ENCODE results near the gene CD180.
A peak's percentile ranks its signal among the peaks of the same experiment; 100 is the strongest.
"Not testable (repeated sequence)": the region's sequence is repeated elsewhere in the genome, so short reads cannot be mapped to it uniquely, and the experiment has no call there.

CD180 gene

GRCh38 chr5:67189931-67190330, 6.7 kb downstream of the CD180 start:
- H3K9me3 Mint-ChIP-seq = peaks cover 9% of the 10 kb centered on the region
- H3K4me3 Mint-ChIP-seq = no peak overlapping the region
- peaks cover 10% of the 10 kb centered on the region for H3K36me3 Mint-ChIP-seq (ENCODE audit: low read depth)
- H3K4me1 Mint-ChIP-seq (ENCODE audit: low read depth) = peaks cover 48% of the 10 kb centered on the region
- DNase-seq (ENCODE audit: low spot score) = no peak
- H3K27ac Mint-ChIP-seq = no peak overlapping the region
- no peaks in the 10 kb centered on the region for H3K27me3 Mint-ChIP-seq (ENCODE audit: low read depth)

- DNase-seq (ENCODE audit: low spot score) = no peak
- Mint-ChIP-seq H3K4me3 (peak overlapping the region; percentile 22), H3K27ac (peak overlapping the region; percentile 81), H3K27me3 (ENCODE audit: low read depth) (no peaks in the 10 kb centered on the region), H3K36me3 (ENCODE audit: low read depth) (peaks cover 8% of the 10 kb centered on the region), H3K4me1 (ENCODE audit: low read depth) (peaks cover 43% of the 10 kb centered on the region), H3K9me3 (peaks cover 9% of the 10 kb centered on the region)
Observed at GRCh38 chr5:67189079-67189354, 7.6 kb downstream of the CD180 start.

- H3K4me3 Mint-ChIP-seq = peak overlapping the region; percentile 22
- peaks cover 43% of the 10 kb centered on the region for H3K4me1 Mint-ChIP-seq (ENCODE audit: low read depth)
- H3K27ac Mint-ChIP-seq = peak overlapping the region; percentile 81
- no peak for DNase-seq (ENCODE audit: low spot score)
- H3K36me3 Mint-ChIP-seq (ENCODE audit: low read depth) = peaks cover 8% of the 10 kb centered on the region
- H3K27me3 Mint-ChIP-seq (ENCODE audit: low read depth) = no peaks in the 10 kb centered on the region
- H3K9me3 Mint-ChIP-seq = peaks cover 9% of the 10 kb centered on the region
Observed at GRCh38 chr5:67188274-67189078, 8.1 kb downstream of the CD180 start.

- peaks cover 6% of the 10 kb centered on the region for H3K9me3 Mint-ChIP-seq
- H3K27me3 Mint-ChIP-seq (ENCODE audit: low read depth) = no peaks in the 10 kb centered on the region
- peak overlapping the region; percentile 19 for H3K4me3 Mint-ChIP-seq
- peak overlapping the region; percentile 50 for H3K27ac Mint-ChIP-seq
- peaks cover 6% of the 10 kb centered on the region for H3K36me3 Mint-ChIP-seq (ENCODE audit: low read depth)
- no peak for DNase-seq (ENCODE audit: low spot score)
- H3K4me1 Mint-ChIP-seq (ENCODE audit: low read depth) = peaks cover 56% of the 10 kb centered on the region
Observed at GRCh38 chr5:67187006-67187715, 9.4 kb downstream of the CD180 start.

GRCh38 chr5:67183859-67184258, 12.7 kb downstream of the CD180 start:
- Mint-ChIP-seq H3K4me3 (no peak overlapping the region), H3K27me3 (ENCODE audit: low read depth) (no peaks in the 10 kb centered on the region), H3K36me3 (ENCODE audit: low read depth) (peaks cover 12% of the 10 kb centered on the region), H3K9me3 (peaks cover 5% of the 10 kb centered on the region), H3K27ac (no peak overlapping the region), H3K4me1 (ENCODE audit: low read depth) (peaks cover 59% of the 10 kb centered on the region)
- no peak for DNase-seq (ENCODE audit: low spot score)

GRCh38 chr5:67182301-67182790, 14.3 kb downstream of the CD180 start:
- peaks cover 55% of the 10 kb centered on the region for H3K4me1 Mint-ChIP-seq (ENCODE audit: low read depth)

GRCh38 chr5:67181648-67182221, 14.9 kb downstream of the CD180 start:
- Mint-ChIP-seq H3K36me3 (ENCODE audit: low read depth) (peaks cover 28% of the 10 kb centered on the region), H3K4me3 (peak overlapping the region; percentile 59), H3K4me1 (ENCODE audit: low read depth) (peaks cover 53% of the 10 kb centered on the region), H3K9me3 (peaks cover 24% of the 10 kb centered on the region), H3K27ac (peak overlapping the region; percentile 81), H3K27me3 (ENCODE audit: low read depth) (no peaks in the 10 kb centered on the region)
- no peak for DNase-seq (ENCODE audit: low spot score)

More at GRCh38 chr5:67182301-67182790, 14.3 kb downstream of the CD180 start:
- DNase-seq (ENCODE audit: low spot score) = no peak
- H3K27me3 Mint-ChIP-seq (ENCODE audit: low read depth) = no peaks in the 10 kb centered on the region
- H3K36me3 Mint-ChIP-seq (ENCODE audit: low read depth) = peaks cover 22% of the 10 kb centered on the region
- H3K4me3 Mint-ChIP-seq = peak overlapping the region; percentile 53
- H3K27ac Mint-ChIP-seq = peak overlapping the region; percentile 79
- H3K9me3 Mint-ChIP-seq = peaks cover 18% of the 10 kb centered on the region

- peaks cover 43% of the 10 kb centered on the region for H3K9me3 Mint-ChIP-seq
- DNase-seq (ENCODE audit: low spot score) = no peak
- peaks cover 38% of the 10 kb centered on the region for H3K36me3 Mint-ChIP-seq (ENCODE audit: low read depth)
- no peak overlapping the region for H3K4me3 Mint-ChIP-seq
- peaks cover 52% of the 10 kb centered on the region for H3K4me1 Mint-ChIP-seq (ENCODE audit: low read depth)
- no peaks in the 10 kb centered on the region for H3K27me3 Mint-ChIP-seq (ENCODE audit: low read depth)
- no peak overlapping the region for H3K27ac Mint-ChIP-seq
Observed at GRCh38 chr5:67179697-67180361, 16.8 kb downstream of the CD180 start.

- no peaks in the 10 kb centered on the region for H3K27me3 Mint-ChIP-seq (ENCODE audit: low read depth)
- H3K4me1 Mint-ChIP-seq (ENCODE audit: low read depth) = peaks cover 52% of the 10 kb centered on the region
- H3K27ac Mint-ChIP-seq = no peak overlapping the region
- H3K9me3 Mint-ChIP-seq = peaks cover 44% of the 10 kb centered on the region
- no peak for DNase-seq (ENCODE audit: low spot score)
- no peak overlapping the region for H3K4me3 Mint-ChIP-seq
- peaks cover 41% of the 10 kb centered on the region for H3K36me3 Mint-ChIP-seq (ENCODE audit: low read depth)
Observed at GRCh38 chr5:67178966-67179365, 17.6 kb downstream of the CD180 start.

GRCh38 chr5:67178085-67178484, 18.5 kb downstream of the CD180 start:
- peaks cover 44% of the 10 kb centered on the region for H3K9me3 Mint-ChIP-seq
- no peak overlapping the region for H3K27ac Mint-ChIP-seq
- peaks cover 41% of the 10 kb centered on the region for H3K36me3 Mint-ChIP-seq (ENCODE audit: low read depth)

GRCh38 chr5:67176936-67177335, 19.7 kb downstream of the CD180 start:
- peaks cover 37% of the 10 kb centered on the region for H3K4me1 Mint-ChIP-seq (ENCODE audit: low read depth)
- H3K27me3 Mint-ChIP-seq (ENCODE audit: low read depth) = no peaks in the 10 kb centered on the region
- no peak overlapping the region for H3K27ac Mint-ChIP-seq
- H3K4me3 Mint-ChIP-seq = no peak overlapping the region
- H3K9me3 Mint-ChIP-seq = peaks cover 44% of the 10 kb centered on the region
- no peak for DNase-seq (ENCODE audit: low spot score)
- H3K36me3 Mint-ChIP-seq (ENCODE audit: low read depth) = peaks cover 41% of the 10 kb centered on the region

More at GRCh38 chr5:67178085-67178484, 18.5 kb downstream of the CD180 start:
- no peak for DNase-seq (ENCODE audit: low spot score)
- H3K27me3 Mint-ChIP-seq (ENCODE audit: low read depth) = no peaks in the 10 kb centered on the region
- peaks cover 48% of the 10 kb centered on the region for H3K4me1 Mint-ChIP-seq (ENCODE audit: low read depth)
- no peak overlapping the region for H3K4me3 Mint-ChIP-seq

GRCh38 chr5:67173959-67174358, 22.6 kb downstream of the CD180 start:
- Mint-ChIP-seq H3K4me1 (ENCODE audit: low read depth) (peaks cover 24% of the 10 kb centered on the region), H3K27ac (no peak overlapping the region), H3K4me3 (no peak overlapping the region), H3K27me3 (ENCODE audit: low read depth) (no peaks in the 10 kb centered on the region), H3K9me3 (peaks cover 39% of the 10 kb centered on the region), H3K36me3 (ENCODE audit: low read depth) (peaks cover 33% of the 10 kb centered on the region)
- no peak for DNase-seq (ENCODE audit: low spot score)

- peaks cover 28% of the 10 kb centered on the region for H3K4me1 Mint-ChIP-seq (ENCODE audit: low read depth)
- peaks cover 33% of the 10 kb centered on the region for H3K36me3 Mint-ChIP-seq (ENCODE audit: low read depth)
- H3K27me3 Mint-ChIP-seq (ENCODE audit: low read depth); H3K4me3 Mint-ChIP-seq; DNase-seq (ENCODE audit: low spot score); H3K27ac Mint-ChIP-seq: not testable (repeated sequence)
- H3K9me3 Mint-ChIP-seq = peaks cover 34% of the 10 kb centered on the region
Observed at GRCh38 chr5:67173351-67173750, 23.2 kb downstream of the CD180 start.

- Mint-ChIP-seq H3K4me3 (no peak overlapping the region), H3K36me3 (ENCODE audit: low read depth) (peaks cover 30% of the 10 kb centered on the region), H3K9me3 (peaks cover 10% of the 10 kb centered on the region), H3K27ac (no peak overlapping the region), H3K4me1 (ENCODE audit: low read depth) (peaks cover 32% of the 10 kb centered on the region), H3K27me3 (ENCODE audit: low read depth) (no peaks in the 10 kb centered on the region)
- no peak for DNase-seq (ENCODE audit: low spot score)
Observed at GRCh38 chr5:67170767-67171166, 25.8 kb downstream of the CD180 start.

Data from T-helper 2 cell treated with Interferon-gamma antibody and Interleukin-4, amounts not matched to agents 5 μg/mL and 100 μg/mL, for 36 hours (primary cell).